Inflammatory macrophage treated with lipopolysaccharide for 1 hour (primary cell): ENCODE results near the gene TRAPPC5.

Experiments
- DNase-seq, 2 donors: peaks; one replicate each; pipeline ENCODE4 v3.0.0-alpha.2; 2020 to 2022

The TRAPPC5 gene

DNA sequence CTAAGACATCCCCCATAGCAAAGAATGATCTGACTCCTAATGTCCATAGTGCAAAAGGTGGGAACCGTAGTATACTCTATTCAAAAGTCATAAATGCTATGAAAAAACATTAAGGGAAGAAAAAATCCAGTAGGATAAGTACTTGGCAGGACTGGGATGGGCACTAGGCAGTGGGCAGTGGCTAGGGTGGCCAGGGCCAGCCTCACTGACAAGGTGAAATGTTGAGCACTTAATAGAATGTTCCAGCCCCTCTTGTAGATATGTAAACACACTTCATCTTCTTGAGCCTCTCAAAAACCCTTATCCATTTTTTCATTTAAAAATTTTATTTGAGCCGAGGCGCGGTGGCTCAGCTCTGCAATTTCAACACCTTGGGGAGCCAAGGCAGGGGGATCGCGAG, 52.7 kb downstream of the TRAPPC5 start:
- no peak for DNase-seq

DNA sequence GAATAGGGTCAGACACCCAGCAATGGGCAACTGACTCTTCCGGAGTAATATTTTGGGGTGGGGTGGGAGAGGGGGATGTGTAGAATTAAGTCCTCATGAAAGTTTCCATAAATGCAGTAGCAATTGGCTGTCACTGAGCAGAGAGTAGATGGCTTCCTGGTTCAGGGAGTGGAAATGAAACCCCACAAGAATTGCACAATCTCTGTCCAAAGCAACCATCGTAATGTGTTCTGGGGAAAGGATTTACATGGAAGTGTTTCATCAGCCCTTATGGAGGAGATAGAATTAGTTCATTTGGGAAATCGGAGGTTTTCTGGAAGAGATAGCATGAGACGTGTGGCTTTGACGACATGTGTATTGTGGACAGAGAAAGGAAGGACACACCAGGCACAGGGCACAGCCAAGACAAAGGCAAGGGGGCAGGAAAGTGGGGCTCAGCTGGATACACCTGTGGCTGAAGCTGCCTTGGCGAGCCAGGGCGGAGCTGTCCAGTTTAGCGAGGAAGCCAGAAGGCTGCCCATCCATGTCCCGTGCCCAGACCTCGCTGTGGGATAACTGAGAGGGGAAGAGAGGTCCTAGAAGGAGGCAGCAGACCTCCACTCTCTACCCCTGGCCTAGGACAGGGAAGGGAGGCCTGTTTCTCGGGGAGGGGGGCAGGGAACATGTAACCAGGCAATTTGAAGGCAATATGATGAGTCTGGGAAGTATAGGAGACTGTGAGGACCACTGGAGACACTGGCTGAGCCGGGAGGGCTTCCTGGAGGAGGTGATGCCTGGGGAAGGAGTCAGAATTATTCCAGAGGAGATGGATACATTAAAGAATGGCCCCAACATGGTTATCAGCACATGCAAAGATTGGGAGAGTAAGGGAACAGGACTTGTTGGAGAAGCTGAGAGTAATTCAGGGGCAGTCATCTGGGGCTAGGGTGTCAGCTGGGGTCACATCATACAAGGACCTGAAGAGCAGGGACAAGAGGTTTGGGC, 53.9 kb downstream of the TRAPPC5 start:
- peak; percentile 91 to 92 for DNase-seq

DNA sequence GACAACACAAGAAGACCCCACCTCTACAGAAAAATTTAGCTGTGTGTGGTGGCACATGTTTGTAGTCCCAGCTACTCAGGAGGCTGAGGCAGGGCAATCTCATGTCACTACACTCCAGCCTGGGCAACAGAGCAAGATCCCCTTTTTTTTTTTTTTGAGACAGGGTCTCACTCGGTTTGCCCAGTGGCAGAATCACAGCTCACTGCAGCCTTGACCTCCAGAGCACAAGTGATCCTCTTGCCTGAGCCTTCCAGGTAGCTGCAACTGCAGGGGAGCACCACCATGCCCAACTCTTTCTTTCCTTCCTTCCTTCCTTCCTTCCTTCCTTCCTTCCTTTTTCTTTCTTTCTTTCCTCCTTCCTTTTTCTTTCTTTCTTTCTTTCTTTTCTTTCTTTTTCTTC, 55.5 kb downstream of the TRAPPC5 start:
- no peak for DNase-seq

DNA sequence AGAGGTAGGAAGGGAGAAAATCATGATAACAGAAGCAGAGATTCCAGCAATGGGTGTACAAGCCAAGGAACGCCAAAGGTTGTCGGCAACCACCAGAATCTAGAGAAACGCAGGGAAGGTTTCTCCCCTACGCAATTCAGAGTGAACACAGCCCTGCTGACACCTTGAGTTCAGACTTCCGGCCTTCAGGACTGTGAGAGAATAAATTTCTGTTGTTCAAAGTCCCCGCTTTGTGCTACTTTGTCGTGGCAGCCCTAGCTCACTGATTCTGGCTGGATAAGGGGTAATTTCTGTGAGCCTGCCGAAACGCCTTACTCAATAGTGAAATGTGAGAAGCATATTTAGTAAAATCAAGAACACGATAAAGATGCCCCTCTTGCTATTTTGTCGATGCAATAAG, 56.6 kb downstream of the TRAPPC5 start:
- DNase-seq = no peak
